NCI-H1105 (cell line): ENCODE measurements around the gene CST4.
"Not testable (repeated sequence)": the region's sequence is repeated elsewhere in the genome, so short reads cannot be mapped to it uniquely, and the experiment has no call there.

ENCODE experiments used
- DNase-seq: peaks from one replicate; lab custom pipeline; 2025; lab: John Stamatoyannopoulos, UW

The CST4 gene

GRCh38 chr20:23659989-23660837, 28.6 kb downstream of the CST4 start:
- DNase-seq = no peak

- not testable (repeated sequence) for DNase-seq
Observed at GRCh38 chr20:23659610-23659988, 29.2 kb downstream of the CST4 start.

DNA sequence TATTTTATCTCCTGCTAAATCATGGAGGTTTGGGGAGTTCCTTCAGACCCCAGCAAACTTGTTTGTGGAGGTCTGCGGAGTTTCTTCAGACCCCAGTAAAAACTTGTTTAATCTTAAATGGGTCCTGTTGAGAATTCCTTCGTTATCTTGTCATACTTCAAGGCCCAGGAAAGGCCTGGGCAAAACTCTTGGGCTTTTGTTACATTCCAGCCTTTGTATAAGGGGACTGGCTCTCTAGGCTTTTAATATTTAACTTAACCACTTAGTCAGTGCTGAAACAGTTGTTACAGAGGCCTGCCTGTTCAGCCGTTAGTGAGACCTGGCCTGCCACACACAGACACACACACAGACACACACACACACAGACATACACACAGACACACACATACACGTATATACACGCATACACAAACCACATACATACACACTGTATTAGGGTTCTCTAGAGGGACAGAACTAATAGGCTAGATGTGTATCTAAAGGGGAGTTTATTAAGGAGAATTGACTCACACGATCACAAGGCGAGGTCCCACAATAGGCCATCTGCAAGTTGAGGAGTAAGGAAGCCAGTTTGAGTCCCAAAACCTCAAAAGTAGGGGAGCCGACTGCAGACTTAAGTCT, 29.7 kb downstream of the CST4 start:
- no peak for DNase-seq

DNA sequence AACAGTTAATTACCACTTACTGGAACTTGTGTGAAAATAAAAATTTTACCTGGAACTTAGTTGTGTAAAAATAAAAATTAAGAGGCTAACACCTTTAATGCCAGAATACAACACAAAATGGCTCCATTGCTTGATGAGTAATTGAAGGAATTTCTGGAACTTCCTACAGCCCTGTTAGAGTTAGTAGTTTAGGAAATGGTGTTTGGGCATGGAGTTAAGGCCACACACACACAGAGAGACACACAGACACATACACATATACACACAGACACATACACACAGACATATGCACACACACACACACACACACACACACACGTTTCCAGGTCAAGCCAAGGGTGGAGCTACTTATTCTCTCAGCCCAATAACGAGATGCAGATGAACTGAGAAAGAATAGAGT, 30.5 kb downstream of the CST4 start:
- no peak for DNase-seq

DNA sequence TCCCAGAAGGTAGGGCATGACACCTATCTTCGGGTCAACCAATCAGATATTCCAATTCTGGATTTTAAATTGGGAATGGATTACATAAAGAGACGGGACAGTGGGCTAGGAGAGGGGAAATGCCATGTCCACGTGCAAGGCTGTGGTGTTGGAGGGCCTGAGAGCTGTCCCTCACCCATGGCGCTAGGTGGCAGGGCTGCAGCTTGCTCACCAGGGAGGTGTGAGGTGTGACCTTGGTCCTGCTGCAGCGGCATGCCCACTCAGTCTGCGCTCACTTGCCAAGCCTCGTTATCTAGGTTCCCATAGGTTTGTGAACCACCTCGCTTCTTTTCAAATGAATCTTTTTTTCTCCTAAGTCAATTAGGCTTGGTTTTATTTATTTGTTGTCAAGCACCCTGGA, 31.6 kb downstream of the CST4 start:
- DNase-seq = no peak

DNA sequence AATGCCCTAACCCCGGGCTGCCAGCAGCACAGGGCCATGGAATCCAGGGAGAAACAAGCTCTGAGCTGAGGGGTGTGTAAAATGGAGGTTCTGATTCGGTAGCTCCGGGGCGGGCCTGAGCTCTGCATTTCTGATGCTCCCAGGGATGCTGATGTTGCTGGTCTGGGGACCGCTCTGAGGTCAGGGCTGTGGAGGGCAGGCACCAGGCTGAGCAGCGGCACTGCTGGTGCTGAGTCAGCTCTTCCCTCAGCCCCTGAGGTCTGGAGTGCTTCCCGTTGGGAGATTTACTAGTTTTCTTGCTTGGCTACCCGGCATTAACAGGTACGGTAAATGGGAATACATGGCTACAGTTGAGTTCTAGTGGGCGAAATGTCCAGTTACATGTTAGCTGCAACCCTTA, 32.5 kb downstream of the CST4 start:
- no peak for DNase-seq

DNA sequence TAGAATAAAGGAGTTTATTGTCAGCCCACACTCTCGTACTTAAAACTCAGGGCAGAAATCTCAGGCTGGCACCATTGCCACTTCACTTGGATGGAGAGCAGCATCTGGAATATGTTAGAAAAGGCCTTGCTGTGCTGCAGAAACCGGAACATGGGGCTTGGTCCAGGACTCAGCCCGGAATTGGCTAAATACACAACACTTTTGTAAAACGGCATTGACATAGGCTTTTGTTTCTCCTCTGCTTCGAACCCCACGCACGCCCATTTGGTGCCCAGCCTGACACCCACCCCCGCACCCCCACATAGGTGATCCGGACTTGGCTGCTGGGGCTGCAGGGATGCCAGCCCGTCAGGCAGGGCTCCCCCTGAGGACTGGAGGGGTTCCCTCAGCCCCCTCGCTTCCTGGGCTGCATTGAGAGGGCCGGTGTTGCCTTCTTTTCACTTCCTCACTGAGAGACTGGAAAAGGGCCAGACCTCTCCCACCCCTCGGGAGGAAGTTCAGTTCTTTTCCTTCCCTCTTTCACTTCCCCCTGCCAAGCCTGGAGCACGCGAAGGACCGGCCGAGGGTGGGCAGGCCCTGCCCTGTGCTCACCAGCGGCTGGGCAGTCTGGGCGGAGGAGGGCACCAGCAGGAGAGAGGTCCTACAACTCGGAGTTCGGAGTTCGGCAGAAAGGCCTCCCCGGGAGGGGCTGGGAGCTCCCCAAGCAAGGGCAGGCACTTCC, 33.2 kb downstream of the CST4 start:
- no peak for DNase-seq

DNA sequence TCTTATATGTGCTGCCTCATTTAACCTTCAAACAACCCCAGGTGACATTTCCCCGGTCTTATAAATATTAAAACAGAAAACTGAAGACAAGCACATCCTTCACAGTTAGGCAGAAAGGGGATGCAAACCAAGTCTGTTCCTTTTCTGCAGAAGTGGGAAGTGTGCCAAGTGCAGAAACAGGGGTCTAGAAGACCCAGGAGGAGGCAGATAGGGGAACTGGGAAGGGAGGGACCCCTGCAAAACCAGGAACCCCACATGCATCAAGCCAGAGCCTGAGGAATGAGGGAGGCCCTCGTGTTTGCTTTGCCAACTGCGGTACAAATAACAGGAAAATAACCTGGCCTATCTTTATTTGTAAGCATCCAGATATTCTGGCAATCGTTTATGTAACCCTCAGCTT, 34.1 kb downstream of the CST4 start:
- DNase-seq = no peak

GRCh38 chr20:23654000-23654399, 34.8 kb downstream of the CST4 start:
- no peak for DNase-seq

DNA sequence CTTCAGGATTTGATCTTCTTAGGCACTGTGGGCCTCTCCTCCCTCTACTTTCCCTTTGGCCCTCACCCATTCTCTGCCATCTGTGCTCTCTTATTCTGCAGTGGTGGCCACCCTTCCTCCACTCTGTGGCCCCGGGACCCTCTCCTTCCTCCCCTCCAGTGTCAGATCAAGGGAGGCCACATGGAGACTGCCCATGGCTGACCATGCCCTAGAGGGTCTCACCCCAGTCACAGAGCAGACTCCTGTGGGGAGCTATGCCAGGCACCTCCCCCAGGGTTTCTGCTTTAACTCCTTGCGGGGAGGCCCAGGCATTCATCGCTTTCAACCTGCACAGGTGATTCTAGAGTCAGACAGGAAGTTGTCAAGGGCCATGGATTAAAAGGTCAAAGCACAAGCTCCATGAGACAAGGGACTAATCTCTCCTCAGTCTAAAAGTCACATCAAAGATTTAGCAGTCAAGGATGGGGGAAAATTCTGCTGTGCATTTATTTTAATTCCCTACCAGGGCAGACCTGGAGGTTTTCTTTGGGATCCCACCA, 35.4 kb downstream of the CST4 start:
- DNase-seq = no peak

GRCh38 chr20:23652926-23653325, 35.9 kb downstream of the CST4 start:
- no peak for DNase-seq

DNA sequence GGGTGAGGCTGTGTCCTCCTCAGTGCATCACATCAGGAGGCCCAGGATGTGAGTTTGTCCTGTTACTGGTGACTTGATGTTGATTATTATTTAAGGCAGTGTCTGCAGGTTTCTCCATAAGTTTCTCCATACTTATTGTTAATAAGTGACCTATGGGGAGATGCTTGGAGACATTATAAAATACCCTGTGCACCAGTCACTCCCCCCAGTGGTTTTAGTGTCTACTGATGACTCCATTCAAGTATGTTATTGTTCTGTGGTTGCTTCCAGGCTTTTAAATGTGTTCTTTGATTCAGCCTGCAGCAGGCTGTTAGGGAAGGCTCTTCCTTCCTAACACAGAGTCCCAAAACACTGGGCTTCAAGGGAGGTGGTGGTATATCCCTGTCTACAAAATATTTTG, 36.5 kb downstream of the CST4 start:
- DNase-seq = no peak

GRCh38 chr20:23651117-23651516, 37.7 kb downstream of the CST4 start:
- no peak for DNase-seq

DNA sequence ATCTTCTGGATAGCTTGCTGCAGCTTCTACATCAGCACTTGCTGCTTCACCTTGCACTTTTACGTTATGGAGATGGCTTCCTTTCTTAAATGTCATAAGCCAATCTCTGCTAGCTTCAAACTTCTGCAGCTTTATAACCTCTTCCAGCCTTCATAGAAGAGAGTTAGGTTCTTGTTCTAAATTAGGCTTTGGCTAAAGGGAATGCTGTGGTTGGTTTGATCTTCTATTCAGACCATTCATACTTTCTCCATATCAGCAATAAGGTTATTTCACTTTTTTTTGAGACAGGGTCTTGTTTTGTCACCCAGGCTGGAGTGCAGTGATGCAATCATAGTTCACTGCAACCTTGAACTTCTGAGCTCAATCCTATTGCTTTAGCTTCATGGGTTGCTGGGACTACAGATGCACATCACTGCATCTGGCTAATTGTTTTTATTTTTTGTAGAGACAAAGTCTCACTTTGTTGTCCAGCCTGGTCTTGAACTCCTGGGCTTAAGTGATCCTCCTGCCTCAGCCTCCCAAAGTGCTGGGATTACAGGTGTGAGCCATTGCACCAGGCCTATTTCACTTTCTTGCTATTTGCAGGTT, 38.9 kb downstream of the CST4 start:
- DNase-seq = no peak

DNA sequence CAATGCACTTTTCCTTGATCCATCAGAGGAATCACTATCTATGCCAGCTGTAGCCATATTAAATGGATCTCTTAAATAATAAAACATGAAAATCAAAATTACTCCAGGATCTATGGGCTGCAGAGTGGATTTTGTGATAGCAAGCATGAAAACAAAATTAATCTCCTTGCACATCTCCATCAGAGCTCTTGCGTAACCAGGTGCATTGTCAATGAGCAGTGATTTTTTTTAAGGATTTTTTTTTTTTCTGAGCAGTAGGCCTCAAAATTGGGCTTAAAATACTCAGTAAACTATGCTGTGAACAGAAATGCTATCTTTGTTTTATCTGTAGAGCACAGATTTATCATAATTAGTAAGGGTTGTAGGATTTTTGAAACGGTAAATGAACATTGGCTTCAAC, 39.6 kb downstream of the CST4 start:
- DNase-seq = no peak

GRCh38 chr20:23647346-23647745, 41.5 kb downstream of the CST4 start:
- DNase-seq = no peak

- DNase-seq = no peak
Observed at GRCh38 chr20:23646106-23646873, 42.5 kb downstream of the CST4 start.

- DNase-seq = no peak
Observed at GRCh38 chr20:23645575-23645974, 43.3 kb downstream of the CST4 start.

- DNase-seq = no peak
Observed at GRCh38 chr20:23644164-23644563, 44.7 kb downstream of the CST4 start.

DNA sequence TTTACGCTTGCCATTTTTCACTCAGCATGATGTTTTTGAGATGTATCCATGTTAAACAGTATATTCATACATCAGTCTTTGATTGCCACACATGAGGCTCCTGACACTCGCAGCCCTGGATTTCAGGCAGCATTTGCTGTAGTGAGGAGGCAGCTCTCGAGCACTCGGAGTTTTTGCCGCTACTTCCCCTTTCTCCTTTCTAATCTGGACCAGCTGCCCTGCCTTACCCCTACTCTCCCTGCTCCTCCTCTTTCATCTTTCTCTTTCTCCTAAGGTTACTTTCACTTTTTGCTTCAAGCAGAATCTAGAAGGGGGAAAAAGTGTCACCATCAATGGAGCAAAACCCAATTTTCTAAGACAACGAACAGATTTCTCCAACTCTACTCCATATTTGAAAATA, 45.2 kb downstream of the CST4 start:
- DNase-seq = no peak

DNA sequence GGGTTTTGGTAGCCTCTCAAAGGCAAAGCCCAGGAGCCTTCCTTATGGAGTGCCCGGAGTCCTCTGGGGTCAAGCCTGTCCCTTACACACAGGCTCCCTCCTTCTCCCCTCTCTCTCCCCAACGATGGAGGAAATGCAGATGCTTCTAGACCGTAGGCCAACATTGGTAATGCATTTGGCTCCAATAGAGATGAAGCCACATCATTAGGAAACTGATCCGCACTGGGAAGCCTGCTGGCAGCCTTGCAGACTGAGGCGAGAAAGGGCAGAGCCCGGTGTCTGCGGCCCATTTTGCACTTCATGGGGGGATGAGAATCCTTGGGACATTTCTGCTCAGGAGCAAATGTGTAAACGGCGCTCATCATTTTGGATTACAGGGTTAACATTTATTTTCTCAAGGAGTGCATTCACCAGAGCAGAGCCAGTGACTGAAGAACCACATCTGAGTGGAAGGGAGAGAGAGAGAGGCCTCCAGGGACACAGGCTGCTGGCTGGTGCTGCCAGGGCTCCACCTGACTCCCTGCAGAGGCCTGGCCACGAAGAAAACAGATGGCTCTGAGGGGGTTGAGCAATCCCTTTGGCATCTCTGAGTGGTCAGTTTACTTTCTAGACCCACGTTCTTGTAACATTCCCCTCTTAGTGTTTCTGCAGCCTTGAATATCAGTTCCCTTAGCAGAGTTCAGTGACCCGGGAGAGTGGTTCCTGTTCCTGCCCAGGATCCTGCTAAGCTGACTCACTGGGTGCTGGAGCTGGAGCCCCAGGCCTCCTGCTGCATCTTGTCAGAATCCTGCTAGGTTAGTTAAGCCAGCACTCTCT, 46.7 kb downstream of the CST4 start:
- no peak for DNase-seq
